HepG2 (cell line): ENCODE measurements around the gene OR10V1. TPM values are rescaled to one million over a fixed set of nuclear protein-coding genes. Genes with fewer than 3 reads are reported as not detected.
A peak's percentile ranks its signal among the peaks of the same experiment; 100 is the strongest.

Source experiments
- KDM5B ChIP-seq: sonication (generic); formaldehyde crosslinking; IDR thresholded peaks from 2 replicates; pipeline ENCODE4 v1.4.0; 2020; ENCODE audit warnings: missing genetic modification reagents, mild to moderate bottlenecking, borderline replicate concordance
- NKX3-1 ChIP-seq: sonication (generic); formaldehyde crosslinking; IDR thresholded peaks from 2 replicates; pipeline ENCODE4 v1.5.0; 2020; ENCODE audit warnings: missing genetic modification reagents
- ZHX2 ChIP-seq, 2 experiments: sonication (generic) in 1 of 2; formaldehyde crosslinking in 1 of 2; IDR thresholded peaks; 2 replicates each; pipeline versions ENCODE4 v1.6.1 to v1.9.0; 2014 to 2022; ENCODE audit warnings: antibody characterized with exemption in 1 of 2, borderline replicate concordance in 1 of 2, inconsistent platforms in 1 of 2, low read depth in 1 of 2, missing genetic modification reagents in 1 of 2
- ZNF263 ChIP-seq: sonication (generic); formaldehyde crosslinking; IDR thresholded peaks from 2 replicates; pipeline ENCODE4 v1.4.0; 2020; ENCODE audit warnings: missing genetic modification reagents
- ZNF674 ChIP-seq: sonication (generic); formaldehyde crosslinking; IDR thresholded peaks from 2 replicates; pipeline ENCODE4 v1.5.0; 2020; ENCODE audit warnings: low read depth, mild to moderate bottlenecking, missing genetic modification reagents
- ZSCAN9 ChIP-seq: IDR thresholded peaks from 2 replicates; pipeline ENCODE4 v1.6.1; 2016; ENCODE audit warnings: borderline replicate concordance
- polyA plus RNA-seq, 8 experiments: library from polyadenylated mRNA; depleted of rRNA in 3 of 8; stranded (reverse) in 7 of 8; unstranded in 1 of 8; fragments of >200 nt; fragmentation: Illumina TruSeq in 4 of 8; extraction: Trizol in 4 of 8; gene quantifications; 2 replicates each; pipeline versions ENCODE4 v1.2.1 to v1.2.3, GENCODE V29; 2011 to 2016; ENCODE audit warnings: low read depth in 4 of 8, missing spikeins in 1 of 8, mixed read lengths in 1 of 8; ENCODE audit not compliant: insufficient read depth in 1 of 8
- total RNA-seq, 5 experiments: library from RNA; depleted of rRNA; stranded (reverse); fragments of >200 nt; fragmentation: Illumina TruSeq; extraction: Trizol; gene quantifications; 2 replicates each; pipeline ENCODE4 v1.2.3, GENCODE V29; 2016; ENCODE audit warnings: low read depth in 1 of 5

The OR10V1 gene
- total and polyA plus RNA-seq, 2 of the 13 experiments (the other 11 are each of a cell fraction or from before 2014, with no cell fraction given), result not detected

DNA sequence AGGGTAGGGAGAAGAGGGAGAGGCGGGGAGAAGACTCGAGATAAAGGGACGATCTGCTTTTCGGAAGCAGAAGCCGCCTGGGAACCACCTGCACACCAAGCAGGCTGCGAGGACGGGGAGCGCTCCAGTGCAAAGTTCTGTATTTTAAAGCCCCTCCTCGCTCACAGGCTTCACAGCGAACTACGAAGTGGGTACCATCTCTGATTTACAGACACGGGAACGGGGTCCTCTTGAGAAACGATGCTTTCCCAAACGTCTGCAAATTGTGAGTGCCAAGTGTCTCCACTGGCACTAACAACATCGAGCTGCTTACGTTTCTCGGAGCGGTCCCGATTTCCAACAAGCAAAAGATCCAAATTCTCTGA, 40.8 kb upstream of the OR10V1 start (continued):
- 0 out of 2 replicates have a peak, but pooled peaks have one; percentile 6 for TF ChIP-seq ZNF674 (CRISPR knock-in tag)
- TF ChIP-seq ZNF263 (CRISPR knock-in tag), result peak; percentile 41; the same call in 1 of the 2 replicates
- TF ChIP-seq ZSCAN9 (CRISPR knock-in tag), result peak; percentile 4; the same call in 1 of the 2 replicates
- 0 out of 2 replicates have a peak, but pooled peaks have one; percentile 38 for TF ChIP-seq NKX3-1 (CRISPR knock-in tag)
- TF ChIP-seq ZHX2 (IDR thresholded peaks at IDR 0.05; ENCODE audit: low read depth), result 0 out of 2 replicates have a peak, but pooled peaks have one; percentile 29
- no peak for TF ChIP-seq ZHX2 (CRISPR knock-in tag; IDR thresholded peaks at IDR 0.05; ENCODE audit: borderline replicate concordance)
- TF ChIP-seq KDM5B (CRISPR knock-in tag), result peak; percentile 34; the same call in 1 of the 2 replicates
- TF ChIP-seq, all 625 proteins: peak for 15
